ENCODE results near the gene STMN3.
"Not testable (repeated sequence)": the region's sequence is repeated elsewhere in the genome, so short reads cannot be mapped to it uniquely, and the experiment has no call there.

The STMN3 gene

DNA sequence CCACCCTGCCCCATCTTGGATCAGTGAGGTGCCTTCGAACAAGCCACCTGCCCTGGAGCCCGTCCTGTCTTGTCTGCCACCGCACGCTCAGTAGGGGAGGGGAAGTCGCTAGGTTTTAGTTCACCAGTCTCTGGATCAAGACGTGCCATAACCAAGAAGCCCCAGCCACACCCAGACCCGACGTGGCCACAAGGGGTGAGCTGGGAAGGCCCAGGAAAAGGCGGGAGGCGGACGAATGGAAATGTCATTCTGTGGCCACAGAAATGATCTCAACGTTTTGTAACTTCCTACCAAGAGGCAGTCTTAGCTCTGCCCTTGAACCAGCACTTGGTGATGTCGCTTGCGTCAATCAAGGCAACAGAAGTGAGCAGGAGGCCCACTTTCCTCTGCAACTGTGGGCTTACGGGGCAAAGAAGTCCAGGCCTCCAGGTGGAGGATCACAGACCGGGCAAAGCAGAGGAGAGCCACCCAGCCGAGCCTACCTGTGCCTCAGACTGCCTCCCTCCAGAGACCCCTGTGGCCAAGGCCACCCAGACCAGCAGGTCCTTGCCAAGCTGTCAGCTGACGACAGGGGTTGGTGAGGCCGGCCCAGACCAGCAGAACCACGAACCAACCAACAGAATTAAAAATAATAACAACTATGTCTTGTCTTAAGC lies 40.8 kb downstream of the STMN3 start:
- DNase-seq, result peak; percentile 89 to 94 (median 90)

DNA sequence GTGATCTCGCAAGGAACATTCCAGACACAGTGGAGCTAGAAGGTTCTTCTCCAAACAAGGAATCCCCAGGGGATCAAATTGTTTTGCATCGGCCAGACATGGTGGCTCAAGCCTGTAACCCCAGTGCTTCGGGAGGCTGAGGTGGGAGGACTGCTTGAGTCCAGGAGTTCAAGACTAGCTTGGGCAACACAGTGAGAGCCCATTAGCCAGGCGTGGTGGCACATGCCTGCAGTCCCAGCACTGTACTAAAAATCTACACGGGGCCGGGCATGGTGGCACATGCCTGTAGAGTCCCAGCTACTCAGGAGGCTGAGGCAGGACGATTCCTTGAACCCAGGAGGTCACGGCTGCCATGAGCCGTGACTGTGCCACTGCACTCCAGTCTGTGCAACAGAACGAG lies 41.6 kb downstream of the STMN3 start:
- DNase-seq, result no peak

GRCh38 chr20:63610581-63611435 lies 42.4 kb downstream of the STMN3 start:
- peak in 1 of 4 experiments; percentile 20 for DNase-seq

DNA sequence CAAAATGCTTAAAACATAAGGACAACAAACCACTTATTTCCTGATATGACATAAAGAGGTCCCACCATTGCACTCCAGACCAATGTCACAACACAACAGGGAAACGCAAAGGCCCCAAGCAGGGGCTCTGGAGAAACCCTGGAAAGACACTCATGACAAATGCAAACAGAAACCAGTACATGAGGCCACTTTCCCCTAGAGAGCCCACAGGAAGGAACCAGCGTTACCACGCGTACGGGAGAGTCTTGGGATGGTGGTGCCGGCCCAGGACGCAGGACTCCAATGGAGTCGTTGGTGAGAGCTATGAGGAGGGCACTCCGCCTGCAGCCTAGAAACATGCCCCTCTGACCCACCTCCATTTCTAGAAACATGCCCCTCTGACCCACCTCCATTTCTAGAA lies 46.5 kb downstream of the STMN3 start:
- no peak for DNase-seq

GRCh38 chr20:63602321-63602720 lies 50.9 kb downstream of the STMN3 start:
- DNase-seq, result peak in 2 of 4 experiments; percentile 6 to 21

- DNase-seq, result not testable (repeated sequence)
Measured at GRCh38 chr20:63601679-63602078, 51.5 kb downstream of the STMN3 start.

DNA sequence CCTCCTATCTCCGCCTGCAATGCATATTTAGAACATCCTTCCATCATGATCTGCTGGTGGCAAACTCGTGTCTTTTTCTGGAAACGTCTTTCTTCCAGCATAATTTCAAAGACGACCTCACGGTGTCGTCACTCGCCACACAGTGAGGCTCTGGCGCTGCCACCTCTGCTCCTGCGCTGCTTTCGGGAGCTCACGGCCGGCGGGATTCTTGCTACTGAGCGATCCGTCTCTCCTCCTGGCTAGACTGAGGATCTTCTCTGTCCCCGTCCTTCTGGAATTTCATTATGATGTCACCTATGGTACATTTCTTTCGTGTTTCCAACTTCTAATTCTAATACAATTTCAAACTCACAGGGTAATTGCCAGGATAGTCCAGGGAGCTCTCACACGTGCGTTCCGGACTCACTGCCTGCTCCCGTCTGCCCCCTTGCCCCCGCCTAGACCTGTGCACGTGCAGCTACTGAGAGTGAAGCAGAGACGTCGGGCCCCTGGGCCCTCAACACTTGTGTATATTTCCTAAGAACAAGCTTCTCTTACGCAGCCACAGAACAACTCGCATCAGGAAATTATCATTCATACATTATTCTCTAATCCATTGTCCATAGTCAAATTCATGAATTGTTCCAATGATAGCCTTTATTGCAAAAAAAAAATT lies 53.7 kb downstream of the STMN3 start:
- no peak for DNase-seq

DNA sequence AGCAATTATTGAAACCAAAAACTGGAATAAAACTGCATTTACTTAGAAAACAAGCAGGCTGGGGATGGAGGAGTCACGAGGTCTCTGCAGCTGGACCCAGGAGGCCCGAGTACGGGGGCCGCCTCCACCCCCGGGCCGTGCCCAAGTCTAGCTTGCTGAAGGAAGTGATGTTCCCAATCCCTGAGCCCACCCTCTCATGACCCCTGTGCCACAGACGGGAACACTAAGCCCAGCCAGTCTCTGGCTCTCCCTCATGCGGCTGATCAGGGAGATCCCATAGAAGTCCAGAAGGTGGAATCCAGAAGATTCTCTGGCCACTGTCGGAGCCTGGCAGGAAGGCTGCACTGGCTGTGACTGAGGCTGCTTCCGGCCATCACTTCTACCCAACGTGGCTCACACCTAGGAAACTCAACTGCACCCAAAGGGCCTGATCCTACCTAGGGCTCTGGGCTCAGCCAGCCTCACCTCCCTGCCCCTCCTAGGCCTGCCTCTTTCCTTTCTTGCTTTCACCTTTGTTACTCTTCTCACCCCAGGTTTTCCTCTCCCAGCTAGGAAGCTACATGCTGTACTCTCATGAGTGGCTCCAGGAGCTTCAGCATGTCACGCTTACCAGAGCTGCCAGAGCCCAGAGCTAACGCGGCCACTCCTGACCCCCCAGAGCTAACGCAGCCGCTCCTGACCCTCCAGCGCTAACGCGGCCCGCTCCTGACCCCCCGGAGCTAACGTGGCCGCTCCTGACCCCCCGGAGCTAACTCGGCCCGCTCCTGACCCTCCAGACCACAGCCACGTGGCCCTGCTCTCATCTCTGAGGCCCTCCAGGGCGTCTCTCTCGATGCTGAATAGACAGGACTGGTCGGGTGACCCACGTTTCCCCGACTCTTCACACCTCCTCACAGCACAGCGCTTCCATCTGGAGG lies 54.5 kb downstream of the STMN3 start:
- no peak for DNase-seq

- DNase-seq, result no peak
Measured at GRCh38 chr20:63597651-63598478, 55.4 kb downstream of the STMN3 start.

GRCh38 chr20:63596423-63596822 lies 56.8 kb downstream of the STMN3 start:
- DNase-seq, result no peak

GRCh38 chr20:63595416-63596127 lies 57.7 kb downstream of the STMN3 start:
- DNase-seq, result no peak

DNA sequence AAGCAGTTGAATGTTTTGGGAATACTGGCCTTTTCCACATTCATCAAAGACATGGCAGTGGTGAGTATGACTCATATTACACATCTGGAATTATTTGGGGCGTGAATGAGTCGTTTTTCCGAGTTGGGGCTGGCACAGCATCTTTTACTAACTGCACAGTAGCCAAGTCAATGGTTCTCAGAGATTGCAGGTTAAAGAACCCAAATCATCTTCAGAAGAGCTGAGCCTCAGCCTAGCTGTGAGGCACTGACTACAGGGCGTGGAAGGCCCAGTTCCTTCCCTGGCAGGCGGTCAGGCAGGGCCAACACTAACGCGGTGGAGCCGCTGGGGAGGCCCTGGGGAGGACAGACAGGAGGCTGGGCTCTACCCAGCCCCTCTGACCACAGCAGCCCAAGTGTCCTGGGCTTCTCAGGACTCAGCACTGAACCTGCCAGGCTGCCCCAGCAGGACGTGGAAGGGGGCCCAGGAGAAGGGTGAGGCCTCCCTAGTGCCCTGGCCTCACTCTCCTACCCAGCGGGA lies 59.1 kb downstream of the STMN3 start:
- no peak for DNase-seq

GRCh38 chr20:63592661-63593060 lies 60.6 kb downstream of the STMN3 start:
- DNase-seq, result no peak

DNA sequence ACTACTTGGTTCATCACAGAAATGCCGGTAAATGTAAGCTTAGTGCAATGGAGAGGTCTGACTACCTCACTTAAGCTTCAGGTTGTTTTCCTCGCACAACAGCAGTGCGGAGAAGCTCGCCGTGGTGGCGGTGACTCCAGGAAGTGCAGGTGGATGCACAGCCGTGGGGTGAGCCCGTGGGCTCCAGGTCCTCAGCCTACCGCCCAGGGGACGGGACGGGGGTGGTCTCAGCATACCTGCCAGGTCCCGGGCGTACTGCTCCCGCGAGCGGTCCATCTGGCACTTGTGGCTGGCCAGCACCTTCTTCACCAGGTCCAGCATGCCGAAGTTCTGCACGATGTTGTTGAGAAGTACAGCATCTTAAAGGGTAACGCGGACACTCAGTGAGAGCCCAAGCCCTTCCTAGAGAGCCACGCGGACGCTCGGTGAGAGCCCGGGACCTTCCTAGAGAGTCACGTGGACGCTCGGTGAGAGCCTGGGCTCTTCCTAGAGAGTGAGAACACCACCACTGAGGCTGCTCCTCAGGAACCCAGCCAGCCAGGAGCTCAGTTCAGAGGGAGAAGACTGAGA lies 61.4 kb downstream of the STMN3 start:
- no peak for DNase-seq

DNA sequence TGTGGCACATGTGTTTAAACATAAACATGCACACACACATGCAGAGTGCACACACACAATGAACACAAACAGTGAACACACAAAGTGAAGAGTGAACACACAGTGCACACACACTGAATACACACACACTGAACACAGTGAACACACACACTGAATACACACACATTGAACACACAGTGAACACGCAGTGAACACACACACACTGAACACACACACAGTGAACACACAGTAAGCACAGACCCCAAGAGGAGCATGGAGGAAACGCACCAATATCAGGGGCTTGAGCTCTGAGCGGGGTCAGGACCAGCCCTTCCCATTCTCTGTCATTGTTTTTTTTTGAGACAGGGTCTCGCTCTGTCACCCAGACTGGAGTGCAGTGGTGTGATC lies 62.1 kb downstream of the STMN3 start:
- no peak for DNase-seq

DNA sequence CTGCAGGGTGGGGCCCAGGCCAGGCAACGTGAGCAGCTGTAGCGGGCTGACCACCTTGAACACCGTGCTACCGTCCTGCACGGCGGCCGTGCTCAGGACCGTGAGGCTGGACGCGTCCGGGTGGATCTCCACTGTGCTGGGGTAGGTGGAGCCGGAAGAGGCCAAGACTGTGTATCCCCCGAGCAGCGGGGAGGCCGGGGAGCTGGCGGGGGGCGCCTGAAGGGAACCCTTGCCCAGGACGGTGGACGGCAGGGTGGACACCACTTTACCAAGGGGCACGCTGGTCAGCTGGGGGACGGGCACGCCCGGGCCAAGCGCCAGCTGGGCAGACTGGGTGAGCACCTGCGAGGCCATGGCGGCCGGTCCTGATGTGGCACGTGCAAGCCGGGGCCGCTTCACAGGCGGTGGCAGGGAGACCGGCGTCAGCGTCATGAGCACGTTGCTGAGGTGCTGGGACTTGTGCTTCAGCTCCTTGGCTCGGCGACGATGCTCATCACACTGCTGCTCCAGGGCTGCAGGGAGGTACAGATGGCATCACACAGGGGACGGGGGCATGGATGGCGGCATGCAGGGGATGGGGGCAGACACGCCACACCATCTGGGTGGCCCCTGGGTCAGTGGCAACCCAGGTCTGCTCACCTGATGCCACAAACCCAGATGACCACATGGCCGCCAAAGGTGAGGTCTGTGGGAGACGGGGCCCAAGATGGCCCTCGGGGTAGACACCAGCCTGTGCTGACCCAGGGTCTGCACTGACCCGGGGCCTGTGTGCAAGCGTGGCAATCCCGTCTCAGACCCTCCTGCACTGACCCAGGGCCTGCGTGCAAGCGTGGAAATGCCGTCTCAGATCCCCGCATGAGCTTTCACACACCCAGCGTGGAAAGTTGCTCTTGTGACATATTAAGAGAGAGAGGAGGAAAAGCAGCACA lies 62.7 kb downstream of the STMN3 start:
- no peak for DNase-seq

Measured in suppressor macrophage (primary cell).